Fibroblast of pulmonary artery (primary cell): ENCODE measurements around the gene SIPA1L3.

ENCODE experiments used
- DNase-seq: peaks from one replicate; pipeline ENCODE4 v3.0.0-alpha.2; 2010; ENCODE audit warnings: low read depth
- H3K4me3 ChIP-seq: replicated peaks from 2 replicates; pipeline ENCODE4 v1.5.1; 2011; ENCODE audit warnings: low read depth, mild to moderate bottlenecking, control low read depth, low read length, moderate library complexity
- TF ChIP-seq, protein P1 (sequence below): IDR thresholded peaks from 2 replicates; pipeline ENCODE4 v1.5.1; 2011; ENCODE audit warnings: mild to moderate bottlenecking, control low read depth, low read length, inconsistent platforms; ENCODE audit errors: missing control alignments

Gene SIPA1L3

GRCh38 chr19:37953918-37954303 lies 46.9 kb downstream of the SIPA1L3 start:
- H3K4me3 ChIP-seq: no peak overlapping the region
- TF ChIP-seq, protein P1, sequence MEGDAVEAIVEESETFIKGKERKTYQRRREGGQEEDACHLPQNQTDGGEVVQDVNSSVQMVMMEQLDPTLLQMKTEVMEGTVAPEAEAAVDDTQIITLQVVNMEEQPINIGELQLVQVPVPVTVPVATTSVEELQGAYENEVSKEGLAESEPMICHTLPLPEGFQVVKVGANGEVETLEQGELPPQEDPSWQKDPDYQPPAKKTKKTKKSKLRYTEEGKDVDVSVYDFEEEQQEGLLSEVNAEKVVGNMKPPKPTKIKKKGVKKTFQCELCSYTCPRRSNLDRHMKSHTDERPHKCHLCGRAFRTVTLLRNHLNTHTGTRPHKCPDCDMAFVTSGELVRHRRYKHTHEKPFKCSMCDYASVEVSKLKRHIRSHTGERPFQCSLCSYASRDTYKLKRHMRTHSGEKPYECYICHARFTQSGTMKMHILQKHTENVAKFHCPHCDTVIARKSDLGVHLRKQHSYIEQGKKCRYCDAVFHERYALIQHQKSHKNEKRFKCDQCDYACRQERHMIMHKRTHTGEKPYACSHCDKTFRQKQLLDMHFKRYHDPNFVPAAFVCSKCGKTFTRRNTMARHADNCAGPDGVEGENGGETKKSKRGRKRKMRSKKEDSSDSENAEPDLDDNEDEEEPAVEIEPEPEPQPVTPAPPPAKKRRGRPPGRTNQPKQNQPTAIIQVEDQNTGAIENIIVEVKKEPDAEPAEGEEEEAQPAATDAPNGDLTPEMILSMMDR: no peak
- no peak for DNase-seq

DNA sequence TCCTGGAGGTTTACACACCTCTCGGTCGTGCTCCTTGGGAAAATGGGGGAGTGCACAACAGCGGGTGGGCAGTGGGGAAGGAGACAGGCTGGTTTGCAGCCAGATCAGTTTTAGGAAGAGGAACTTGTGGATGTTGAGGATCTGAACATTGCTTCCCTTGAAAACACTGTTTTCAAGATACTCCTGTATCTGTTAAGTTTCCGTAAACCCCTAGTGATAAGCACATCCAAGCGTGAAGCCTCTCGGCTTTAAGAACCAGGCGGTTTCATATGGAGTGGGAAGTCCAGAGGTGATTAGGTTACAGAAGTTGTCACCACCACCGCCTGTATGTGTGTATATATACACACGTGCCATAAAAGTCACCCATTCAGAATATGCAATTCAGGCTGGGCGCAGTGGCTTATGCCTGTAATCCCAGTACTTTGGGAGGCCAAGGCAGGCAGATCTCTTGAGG lies 47.4 kb downstream of the SIPA1L3 start:
- no peak overlapping the region for H3K4me3 ChIP-seq
- TF ChIP-seq, protein P1: no peak
- no peak for DNase-seq

GRCh38 chr19:37955986-37956385 lies 49.0 kb downstream of the SIPA1L3 start:
- TF ChIP-seq, protein P1: no peak
- DNase-seq: no peak
- no peak overlapping the region for H3K4me3 ChIP-seq

DNA sequence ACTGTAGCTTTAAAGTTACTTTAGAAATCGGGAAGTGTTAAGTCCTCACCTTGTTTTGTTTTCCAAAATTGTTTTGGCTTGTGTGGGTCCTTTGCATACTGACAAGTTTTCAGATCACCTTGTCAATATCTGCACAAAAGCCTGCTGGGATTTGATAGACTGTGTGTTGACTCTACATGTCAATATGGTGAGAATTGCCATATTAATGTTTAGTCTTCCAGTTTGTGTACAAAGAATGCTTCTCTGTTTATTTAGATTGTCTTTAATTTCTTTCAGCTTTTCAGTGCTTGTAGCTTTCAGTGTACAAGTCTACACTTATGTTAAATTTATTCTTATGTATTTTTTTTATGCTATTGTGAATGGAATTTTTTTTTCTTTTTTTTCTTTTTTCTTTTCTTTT lies 50.2 kb downstream of the SIPA1L3 start:
- DNase-seq: no peak
- TF ChIP-seq, protein P1: no peak
- H3K4me3 ChIP-seq: no peak overlapping the region

DNA sequence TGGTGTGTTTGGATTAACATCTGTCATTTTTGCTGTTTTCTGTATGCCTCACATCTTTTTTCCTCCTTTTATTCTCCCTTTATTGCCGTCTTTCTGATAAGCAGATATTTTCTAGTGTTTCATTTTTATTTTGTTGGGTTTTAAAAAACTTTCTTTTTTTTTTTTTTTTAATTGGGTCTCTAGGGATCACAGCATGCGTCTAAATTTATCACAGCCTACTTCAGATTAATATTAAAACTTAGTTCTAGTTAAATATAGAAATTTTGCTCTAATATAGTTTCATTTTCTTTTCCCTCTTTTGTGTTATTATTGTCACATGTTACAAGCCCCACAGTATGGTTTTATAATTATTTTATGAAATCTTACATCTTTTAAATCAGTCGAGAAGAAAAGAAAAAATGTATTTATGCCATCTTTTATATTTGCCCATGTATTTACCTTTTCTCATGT lies 52.7 kb downstream of the SIPA1L3 start:
- DNase-seq: no peak
- TF ChIP-seq, protein P1: no peak
- no peak overlapping the region for H3K4me3 ChIP-seq

GRCh38 chr19:37961198-37961597 lies 54.2 kb downstream of the SIPA1L3 start:
- no peak for DNase-seq
- TF ChIP-seq, protein P1: no peak

DNA sequence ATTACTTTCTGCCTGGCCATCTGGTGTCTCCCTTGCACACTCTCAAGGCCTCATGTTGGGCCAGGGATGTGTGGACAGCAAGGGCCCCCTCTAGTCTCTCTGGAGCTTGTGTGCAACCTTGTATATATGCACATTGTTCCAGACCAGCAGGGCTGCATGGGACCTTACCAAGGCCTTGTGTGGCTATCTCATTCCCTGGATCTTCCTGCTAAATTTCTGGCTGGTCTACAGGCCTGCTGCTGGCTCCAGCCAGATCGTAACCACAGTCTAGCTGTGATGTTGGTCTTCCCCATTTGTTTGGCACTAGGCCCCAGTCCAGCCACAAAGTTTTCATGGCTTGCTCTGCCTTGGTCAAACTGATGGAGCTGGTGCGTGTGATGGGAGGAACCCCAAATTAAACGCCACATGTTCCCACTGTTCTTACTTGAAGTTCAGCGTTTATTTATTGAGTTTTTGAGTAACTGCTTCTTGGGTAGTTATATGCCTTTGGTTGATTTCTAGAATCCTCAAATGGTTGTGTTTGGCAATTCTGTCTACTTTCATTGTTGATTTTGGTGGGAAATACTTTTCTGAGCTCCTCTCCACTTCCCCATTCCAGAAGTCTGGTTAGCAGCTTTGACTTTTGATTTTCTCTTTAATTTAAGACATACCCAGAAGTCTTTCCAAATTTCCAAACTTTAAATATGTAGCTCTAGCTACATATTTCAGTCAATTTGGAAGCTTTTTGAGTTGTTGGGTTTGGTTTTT lies 56.4 kb downstream of the SIPA1L3 start:
- no peak overlapping the region for H3K4me3 ChIP-seq
- DNase-seq: peak; percentile 22
- TF ChIP-seq, protein P1: no peak

More at GRCh38 chr19:37961198-37961597, 54.2 kb downstream of the SIPA1L3 start:
- no peak overlapping the region for H3K4me3 ChIP-seq
